ENCODE measurements around the gene VAT1. TPM values are rescaled to one million over a fixed set of nuclear protein-coding genes. Genes with fewer than 3 reads are reported as not detected.
A peak's percentile ranks its signal among the peaks of the same experiment; 100 is the strongest.

Gene VAT1
- total and polyA plus RNA-seq, 2 of the 13 experiments (the other 11 are each of a cell fraction or from before 2014, with no cell fraction given), result 143 to 205 TPM

DNA sequence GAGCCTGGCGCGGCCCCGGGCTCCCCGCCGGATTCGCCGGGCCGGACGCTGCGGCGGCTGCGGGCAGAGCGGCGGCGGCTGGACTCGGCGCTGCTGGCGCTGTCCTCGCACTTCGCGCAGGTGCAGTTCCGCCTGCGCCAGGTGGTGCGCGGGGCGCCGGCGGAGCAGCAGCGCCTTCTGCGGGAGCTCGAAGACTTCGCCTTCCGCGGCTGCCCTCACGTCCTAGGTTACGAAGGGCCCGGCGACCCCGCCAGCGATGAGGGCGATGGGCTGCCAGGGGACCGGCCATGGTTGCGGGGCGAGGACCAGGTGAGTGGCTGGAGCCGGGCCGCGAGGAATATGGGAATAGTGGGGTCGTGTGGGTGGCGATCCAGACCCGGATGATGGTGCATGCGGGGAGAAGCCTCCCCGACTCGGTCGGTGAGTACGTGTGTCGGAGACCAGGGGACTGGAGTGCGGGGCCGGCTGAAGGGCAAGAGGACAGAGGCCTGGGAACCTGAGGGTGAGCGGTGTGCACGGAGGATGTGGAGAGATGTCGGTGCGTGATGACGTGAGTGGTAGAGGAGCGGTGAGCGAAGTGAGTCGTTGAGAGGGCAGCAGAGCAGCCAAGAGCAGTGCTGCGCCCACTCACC lies 41.3 kb downstream of the VAT1 start (continued):
- TF ChIP-seq HNRNPLL (IDR thresholded peaks at IDR 0.05; ENCODE audit: low read depth, low read length, poor library complexity, severe bottlenecking) (peak; percentile 99), NRL (CRISPR knock-in tag; IDR thresholded peaks at IDR 0.05; ENCODE audit: borderline replicate concordance) (peak; percentile 60; the same call in 1 of the 2 replicates), KLF6 (CRISPR knock-in tag; IDR thresholded peaks at IDR 0.05) (no peak; the same call in 1 of the 2 replicates), MAF1 (CRISPR knock-in tag; IDR thresholded peaks at IDR 0.05; ENCODE audit: borderline replicate concordance) (no peak), ZNF501 (CRISPR knock-in tag; IDR thresholded peaks at IDR 0.05) (peak; percentile 38; the same call in 1 of the 2 replicates), NFIC (IDR thresholded peaks at IDR 0.05; ENCODE audit: low read length) (no peak), KDM4B (CRISPR knock-in tag; IDR thresholded peaks at IDR 0.05) (0 out of 2 replicates have a peak, but pooled peaks have one; percentile 26)
- TF ChIP-seq, protein P1, sequence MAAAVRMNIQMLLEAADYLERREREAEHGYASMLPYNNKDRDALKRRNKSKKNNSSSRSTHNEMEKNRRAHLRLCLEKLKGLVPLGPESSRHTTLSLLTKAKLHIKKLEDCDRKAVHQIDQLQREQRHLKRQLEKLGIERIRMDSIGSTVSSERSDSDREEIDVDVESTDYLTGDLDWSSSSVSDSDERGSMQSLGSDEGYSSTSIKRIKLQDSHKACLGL (CRISPR knock-in tag; IDR thresholded peaks at IDR 0.05), result peak; percentile 62; the same call in 1 of the 2 replicates
- TF ChIP-seq, protein P2, sequence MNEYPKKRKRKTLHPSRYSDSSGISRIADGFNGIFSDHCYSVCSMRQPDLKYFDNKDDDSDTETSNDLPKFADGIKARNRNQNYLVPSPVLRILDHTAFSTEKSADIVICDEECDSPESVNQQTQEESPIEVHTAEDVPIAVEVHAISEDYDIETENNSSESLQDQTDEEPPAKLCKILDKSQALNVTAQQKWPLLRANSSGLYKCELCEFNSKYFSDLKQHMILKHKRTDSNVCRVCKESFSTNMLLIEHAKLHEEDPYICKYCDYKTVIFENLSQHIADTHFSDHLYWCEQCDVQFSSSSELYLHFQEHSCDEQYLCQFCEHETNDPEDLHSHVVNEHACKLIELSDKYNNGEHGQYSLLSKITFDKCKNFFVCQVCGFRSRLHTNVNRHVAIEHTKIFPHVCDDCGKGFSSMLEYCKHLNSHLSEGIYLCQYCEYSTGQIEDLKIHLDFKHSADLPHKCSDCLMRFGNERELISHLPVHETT (CRISPR knock-in tag; conservative IDR thresholded peaks at IDR 0.05), result no peak

DNA sequence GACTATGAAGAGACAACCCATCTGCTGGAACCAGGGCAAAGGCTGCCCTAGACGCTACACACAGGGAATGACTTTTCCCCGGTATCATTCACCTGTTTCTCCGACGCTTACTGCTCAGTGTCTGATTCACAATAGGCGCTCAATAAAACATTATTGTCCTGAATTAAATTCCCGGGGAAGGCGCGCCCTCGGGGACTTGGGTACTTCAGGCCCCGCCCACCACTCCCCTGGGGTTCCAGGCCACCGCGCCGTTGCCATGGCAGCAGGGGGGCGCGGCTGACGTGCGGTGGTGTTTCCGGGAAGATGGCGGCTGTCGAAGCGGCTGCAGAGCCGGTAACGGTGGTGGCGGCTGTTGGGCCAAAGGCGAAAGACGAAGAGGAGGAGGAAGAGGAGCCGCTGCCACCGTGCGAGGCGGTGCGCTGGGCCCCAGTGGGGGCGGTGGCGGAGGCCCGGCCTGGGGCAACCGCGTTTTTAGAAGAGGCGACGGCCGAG lies 41.9 kb downstream of the VAT1 start, which contains the start of gene RUNDC1:
RUNDC1 (plus strand) TSS at position 292 of the 492 bp plus-strand sequence; CDS start at position 304, 12 bp downstream.
- no TSS peak for BruUV-seq (replicated peaks)
- TF ChIP-seq MXI1 (IDR thresholded peaks at IDR 0.05; ENCODE audit: borderline replicate concordance, low read depth, low read length) (peak; percentile 95; the same call in 2 of the 3 replicates), SRF (IDR thresholded peaks at IDR 0.05; ENCODE audit: low read depth, low read length) (peak; percentile 24; the same call in 1 of the 2 replicates), ARID5B (CRISPR knock-in tag; IDR thresholded peaks at IDR 0.05) (0 out of 2 replicates have a peak, but pooled peaks have one; percentile 6), ZNF772 (CRISPR knock-in tag; IDR thresholded peaks at IDR 0.05) (no peak; the same call in 1 of the 2 replicates), IRF2 (CRISPR knock-in tag; IDR thresholded peaks at IDR 0.05) (peak; percentile 28), HDAC2 (CRISPR knock-in tag; IDR thresholded peaks at IDR 0.05) (peak; percentile 38), THAP11 (CRISPR knock-in tag; IDR thresholded peaks at IDR 0.05) (peak; percentile 56; the same call in 1 of the 2 replicates), RBM22 (optimal IDR thresholded peaks at IDR 0.05; ENCODE audit: low read length) (peak; percentile 99)

More for the DNA sequence above, 41.9 kb downstream of the VAT1 start, which contains the start of gene RUNDC1:
- Histone ChIP-seq H3K9ac (ENCODE audit: insufficient read depth, low read depth, low read length) (peak within 1 kb of the TSS; percentile 78), H3K36me3 (replicated peaks in 1 of 2; ENCODE audit: control insufficient read depth in 1 of 2, insufficient read depth in 2 of 2, low read length in 2 of 2) (0 out of 5 replicates have a peak, but pooled peaks cover 0 to 8% of the 10 kb centered on the region in 2 experiments), H3K27ac (ENCODE audit: extremely low read length, insufficient read depth, low read length) (peak within 1 kb of the TSS; percentile 71), H3K4me1 (ENCODE audit: insufficient read depth, low read length) (peaks cover 50% of the 10 kb centered on the region), H4K20me1 (ENCODE audit: insufficient read depth, low read length) (no peaks in the 10 kb centered on the region), H3K9me3 (ENCODE audit: low read length) (no peaks in the 10 kb centered on the region), H3K27me3 (ENCODE audit: control insufficient read depth in 1 of 2, insufficient read depth in 2 of 2, low read length in 2 of 2) (peaks cover 0 to 3% of the 10 kb centered on the region in 2 experiments; a peak in 1 of 5 replicates), H3K4me3 (replicated peaks in 1 of 3; ENCODE audit: insufficient read depth in 1 of 3, low read depth in 2 of 3, low read length in 3 of 3) (peak within 1 kb of the TSS; percentile 77 to 97 (median 91)), H2AFZ (ENCODE audit: low read length) (peak within 1 kb of the TSS; percentile 59), H3K79me2 (ENCODE audit: insufficient read depth, low read length) (peaks cover 17% of the 10 kb centered on the region), H3K4me2 (ENCODE audit: low read depth, low read length) (peak within 1 kb of the TSS; percentile 94)
- ATAC-seq, result peak; percentile 85
- in situ Hi-C loops (cut with HindIII; ENCODE audit: extremely low pct_ligation_motif_present, low pct_unique_long_range_greater_than_20kb), result loop anchor here (10.0 kb wide), 1 partner anchor 136 kb away; the partner anchor contains the start of gene AOC2
- peak; percentile 85 for DNase-seq (ENCODE audit: low spot score)
- CTCF ChIA-PET (ENCODE audit: low intra/inter-chr PET ratio, low total read pairs), result interaction anchor here (1.1 kb wide), 1 partner anchor 17 kb away, joined by 3 read pairs; the partner anchor contains the start of gene RPL27
- under 1% methylated on average over 28 of the region's 39 CpGs for WGBS (ENCODE audit: low lambda C conversion rate)
- intact Hi-C loops (cut with micrococcal nuclease; ENCODE audit: unreplicated experiment), result loop anchor here (2.0 to 5.0 kb wide), 2 partner anchors 18 to 138 kb away; partner anchors contain the start of genes AOC2 and RPL27
- POLR2A ChIA-PET, result interaction anchor here (1.0 to 4.3 kb wide), 4 partner anchors 17 to 200 kb away, joined by 3 to 53 read pairs (median 4); partner anchors contain the start of genes CNTD1, COA3 and RPL27
- no peak for FAIRE-seq
